HG03378 (cell line): ENCODE data around the gene CLEC2A.

Source experiments
- ATAC-seq: cut with Tn5 transposase; IDR thresholded peaks from one replicate; pipeline ENCODE4 v1.9.1; 2021; ENCODE audit warnings: mild to moderate bottlenecking, moderate library complexity; ENCODE audit not compliant: unreplicated experiment

CLEC2A gene

GRCh38 chr12:9935026-9935425, 2.9 kb upstream of the CLEC2A start:
- no peak for ATAC-seq

- no peak for ATAC-seq
Measured at GRCh38 chr12:9933958-9934357, 1.8 kb upstream of the CLEC2A start.

DNA sequence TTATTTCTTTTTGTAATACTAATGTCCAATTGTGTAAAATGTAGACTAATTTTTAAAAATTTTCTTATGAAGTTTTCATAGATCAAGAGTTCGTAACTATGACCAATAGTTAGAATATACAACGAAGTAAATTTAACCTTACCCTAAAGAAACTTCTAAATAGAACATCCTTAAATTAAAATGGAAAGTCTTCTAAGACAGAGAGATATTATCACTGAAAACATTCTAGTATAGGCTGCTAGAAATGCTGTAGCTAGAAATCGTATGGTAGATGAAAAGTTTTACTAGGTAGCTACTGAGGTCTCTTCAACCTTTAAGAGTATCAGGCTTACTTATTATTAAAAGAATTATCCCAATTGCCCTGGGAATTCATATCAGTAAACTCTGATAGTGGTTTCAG, 925 bp downstream of the CLEC2A start:
- ATAC-seq = no peak

GRCh38 chr12:9928607-9929006, 3.6 kb downstream of the CLEC2A start:
- no peak for ATAC-seq

DNA sequence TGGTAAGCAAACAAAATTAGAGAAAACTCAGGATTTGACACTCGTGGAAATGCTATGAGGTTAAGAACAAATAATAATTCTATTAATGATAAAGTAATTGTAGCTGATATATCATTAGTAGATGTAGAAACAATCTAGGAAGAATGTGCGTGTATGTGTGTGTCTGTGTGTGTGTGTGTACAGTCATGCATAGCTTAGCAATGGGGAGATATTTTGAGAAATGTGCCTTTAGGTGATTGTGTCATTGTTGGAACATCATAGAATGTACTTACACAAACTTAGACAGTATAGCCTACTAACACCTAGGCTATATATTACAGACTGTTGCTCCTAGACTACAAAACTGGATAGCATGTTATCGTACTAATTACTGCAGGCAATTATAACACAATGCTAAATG, 5.3 kb downstream of the CLEC2A start:
- ATAC-seq = no peak

DNA sequence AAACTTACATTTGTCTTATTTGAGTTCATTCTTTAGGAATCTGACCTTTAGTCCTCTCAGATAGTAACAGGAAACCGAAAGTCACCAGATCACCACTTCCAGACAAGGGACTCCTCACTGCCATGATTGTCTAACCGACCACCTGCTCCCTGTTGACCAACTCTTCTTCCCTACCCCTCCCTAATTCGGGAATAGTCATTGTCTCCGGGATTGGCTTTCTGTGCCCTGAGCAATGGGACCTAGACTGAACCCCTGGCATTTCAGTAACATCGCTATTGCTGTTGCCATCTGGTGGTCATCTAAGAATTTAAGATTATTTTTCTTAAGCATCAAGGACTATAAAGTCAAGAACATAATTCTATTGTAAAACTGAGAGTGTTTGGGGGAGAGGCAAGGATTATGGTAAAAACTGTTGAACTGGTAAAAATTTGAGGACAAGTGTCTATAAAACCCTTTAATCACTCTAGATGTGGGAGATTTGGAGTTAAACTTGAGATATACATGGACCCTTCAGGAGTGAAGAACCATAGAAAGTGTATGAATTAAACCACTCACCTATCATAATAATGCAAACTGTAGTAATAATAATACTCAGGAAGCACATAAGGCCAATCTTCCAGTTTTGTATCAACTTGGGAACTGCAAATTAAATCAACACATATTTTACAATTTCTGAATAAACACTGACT, 6.3 kb downstream of the CLEC2A start:
- no peak for ATAC-seq

- no peak for ATAC-seq
Measured at GRCh38 chr12:9922429-9922828, 9.7 kb downstream of the CLEC2A start.

- no peak for ATAC-seq
Measured at GRCh38 chr12:9920451-9920850, 11.7 kb downstream of the CLEC2A start.

GRCh38 chr12:9919443-9919842, 12.7 kb downstream of the CLEC2A start:
- no peak for ATAC-seq

GRCh38 chr12:9911708-9912107, 20.5 kb downstream of the CLEC2A start:
- ATAC-seq = no peak

- no peak for ATAC-seq
Measured at GRCh38 chr12:9910716-9911421, 21.3 kb downstream of the CLEC2A start.

- ATAC-seq = no peak
Measured at GRCh38 chr12:9909724-9910123, 22.4 kb downstream of the CLEC2A start.

DNA sequence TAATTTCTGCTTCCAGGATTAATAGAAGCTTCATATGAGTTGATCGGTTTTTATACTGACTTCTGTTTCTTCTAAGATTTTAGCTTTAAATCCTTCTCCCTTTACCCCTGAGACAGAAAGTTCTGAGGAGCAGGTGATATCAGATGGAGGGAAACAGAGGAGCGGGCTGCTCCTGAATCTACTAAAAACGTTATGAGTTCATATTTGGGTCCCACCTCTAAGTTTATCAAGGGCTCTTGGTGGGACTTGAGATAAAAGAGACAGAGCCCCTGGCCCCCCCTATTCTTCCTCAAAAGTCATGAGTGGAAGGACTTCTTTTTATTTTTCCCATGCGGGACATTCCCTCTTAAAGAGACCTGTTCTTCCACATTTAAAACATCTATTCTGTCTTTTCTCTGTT, 23.8 kb downstream of the CLEC2A start:
- ATAC-seq = no peak

DNA sequence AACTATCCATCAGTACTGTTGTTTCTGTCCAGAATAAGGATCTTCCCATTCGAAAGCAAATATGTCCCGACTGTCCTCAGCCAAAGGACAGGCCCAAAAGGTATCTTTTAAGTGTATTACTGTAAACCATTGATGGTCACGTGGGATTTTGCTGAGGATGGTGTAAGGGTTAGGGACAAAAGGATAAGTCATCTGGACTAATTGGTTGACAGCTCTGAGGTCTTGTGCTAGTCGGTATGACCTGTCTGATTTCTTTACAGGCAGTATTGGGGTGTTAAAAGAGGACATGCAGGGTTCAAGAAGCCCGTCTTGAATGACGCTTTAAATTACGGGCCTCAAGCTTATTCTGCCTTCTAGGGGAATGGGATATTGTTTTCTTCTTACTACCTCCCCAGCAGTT, 24.4 kb downstream of the CLEC2A start:
- no peak for ATAC-seq

GRCh38 chr12:9906873-9907272, 25.3 kb downstream of the CLEC2A start:
- ATAC-seq = no peak

- ATAC-seq = no peak
Measured at GRCh38 chr12:9902539-9903228, 29.5 kb downstream of the CLEC2A start.

GRCh38 chr12:9900930-9901329, 31.2 kb downstream of the CLEC2A start:
- no peak for ATAC-seq

- ATAC-seq = no peak
Measured at GRCh38 chr12:9899209-9899608, 33.0 kb downstream of the CLEC2A start.

DNA sequence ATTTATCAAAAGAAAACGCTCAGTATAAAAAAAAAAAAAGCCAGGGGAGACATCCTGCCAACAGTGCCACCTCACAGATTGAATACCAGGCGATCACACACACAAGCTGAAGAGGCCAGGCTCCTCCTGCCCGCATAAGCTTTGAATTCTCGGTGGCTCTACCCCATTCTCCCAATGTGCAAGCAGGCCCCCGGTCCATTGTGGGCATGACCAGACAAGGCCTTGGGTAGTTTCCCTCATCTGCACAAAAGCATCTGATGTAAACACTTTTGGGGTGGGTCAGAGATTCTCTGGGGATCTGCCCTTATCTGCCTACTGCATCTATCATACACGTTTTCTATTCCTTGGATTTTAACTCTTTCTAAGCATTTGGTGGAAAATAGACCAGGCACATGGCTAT, 34.6 kb downstream of the CLEC2A start:
- no peak for ATAC-seq

DNA sequence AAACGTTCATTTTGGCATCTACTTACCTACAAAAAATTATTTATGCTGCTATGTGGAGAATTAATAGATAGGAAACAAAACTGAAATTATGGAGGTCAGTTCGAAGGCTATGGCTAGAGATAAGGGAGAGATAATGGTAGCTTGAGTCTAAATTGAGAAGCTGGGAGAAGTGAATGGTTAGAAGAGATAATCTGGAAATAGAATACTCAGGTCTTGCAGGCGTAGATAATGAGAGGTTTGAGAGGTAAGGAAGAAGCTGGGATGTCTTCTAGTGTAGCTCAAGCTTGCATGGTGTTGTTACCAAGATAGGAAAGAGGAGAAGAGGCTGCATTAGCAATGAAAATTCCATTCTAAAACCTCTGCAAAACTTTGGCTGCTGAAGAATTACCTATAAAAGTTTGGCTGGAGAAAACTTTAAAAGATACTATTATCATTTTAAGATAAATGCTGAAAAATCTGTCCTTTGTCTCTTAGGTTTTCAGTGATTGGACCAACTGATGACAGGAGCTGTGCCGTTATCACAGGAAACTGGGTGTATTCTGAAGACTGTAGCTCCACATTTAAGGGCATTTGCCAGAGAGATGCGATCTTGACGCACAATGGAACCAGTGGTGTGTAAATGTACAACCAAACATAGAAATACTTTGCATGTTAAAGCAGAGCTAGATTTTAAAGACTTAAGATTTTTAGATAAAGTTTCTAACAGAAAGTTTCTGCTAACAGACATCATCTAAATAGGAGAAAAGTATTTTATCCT, 36.8 kb downstream of the CLEC2A start:
- ATAC-seq = no peak

DNA sequence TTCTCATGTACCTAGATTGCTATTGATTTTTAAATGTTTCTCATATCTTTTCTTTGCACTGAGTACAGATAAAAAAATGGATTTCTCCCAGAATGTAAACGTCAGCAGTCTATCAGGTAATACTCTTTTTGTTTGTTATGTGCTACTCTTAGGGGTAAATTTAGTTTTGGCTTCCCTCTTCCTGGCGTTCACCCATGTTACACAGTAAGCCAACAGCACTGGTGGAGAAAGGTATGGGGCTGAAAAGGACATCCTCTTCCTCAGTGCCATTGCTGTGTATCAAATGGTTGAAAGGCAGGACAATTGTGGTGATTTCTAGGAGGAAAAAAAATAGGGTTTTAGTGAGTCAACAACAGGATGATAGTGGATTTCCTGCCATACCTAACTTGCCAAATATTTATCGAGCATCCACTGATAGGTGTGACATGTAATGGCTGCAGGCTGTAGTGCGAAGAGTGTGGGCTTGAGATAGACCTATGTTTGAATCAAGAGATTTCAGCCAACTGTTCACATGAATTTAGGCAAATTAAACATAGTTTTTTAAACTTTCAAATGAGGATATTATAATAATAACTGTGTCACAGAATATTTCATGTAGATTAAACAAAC, 43.4 kb downstream of the CLEC2A start:
- ATAC-seq = no peak
